Tibial nerve (tissue), 4 donors: ENCODE data around the gene DLGAP1.

ENCODE experiments used
- EP300 ChIP-seq, 2 donors: sonication (generic); formaldehyde crosslinking; IDR thresholded peaks; one replicate each; pipeline ENCODE4 v1.6.1; 2017; ENCODE audit warnings: antibody characterized with exemption in 2 of 2, mild to moderate bottlenecking in 1 of 2
- POLR2A ChIP-seq, 2 donors: fragments of 450-650 bp; IDR thresholded peaks; one replicate each; pipeline ENCODE4 v1.6.1; 2017; ENCODE audit warnings: antibody characterized with exemption in 2 of 2, mild to moderate bottlenecking in 2 of 2, moderate library complexity in 2 of 2
- TF ChIP-seq, protein P1 (sequence below), 5 experiments: fragments of 200-600 bp in 3 of 5; fragments of 450-650 bp in 2 of 5; sonication (generic) in 3 of 5; IDR thresholded peaks; one replicate each; pipeline ENCODE4 v1.5.1; 2016 to 2019; ENCODE audit warnings: antibody characterized with exemption in 5 of 5, mild to moderate bottlenecking in 3 of 5, moderate library complexity in 2 of 5

DNA sequence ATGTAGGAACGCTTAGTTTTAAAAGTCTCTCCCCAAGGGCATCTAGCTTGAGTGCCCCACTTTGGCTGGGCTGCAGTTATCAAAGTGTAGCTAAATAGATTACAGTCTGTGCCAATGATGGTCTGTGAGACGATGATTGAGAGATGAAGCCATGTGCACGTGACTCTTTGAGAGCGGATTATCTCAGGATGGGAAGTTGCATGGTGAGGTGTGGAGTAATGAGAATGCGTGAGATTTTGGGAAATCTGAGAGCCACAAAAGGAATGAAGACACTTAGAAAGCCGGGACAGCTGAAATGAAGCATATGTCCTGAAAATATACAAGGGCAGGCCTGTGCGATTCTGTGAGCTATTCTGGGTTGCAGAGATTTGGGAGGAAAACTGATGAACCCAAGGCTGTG is 635.1 kb downstream of the DLGAP1 start:
- TF ChIP-seq, protein P1, sequence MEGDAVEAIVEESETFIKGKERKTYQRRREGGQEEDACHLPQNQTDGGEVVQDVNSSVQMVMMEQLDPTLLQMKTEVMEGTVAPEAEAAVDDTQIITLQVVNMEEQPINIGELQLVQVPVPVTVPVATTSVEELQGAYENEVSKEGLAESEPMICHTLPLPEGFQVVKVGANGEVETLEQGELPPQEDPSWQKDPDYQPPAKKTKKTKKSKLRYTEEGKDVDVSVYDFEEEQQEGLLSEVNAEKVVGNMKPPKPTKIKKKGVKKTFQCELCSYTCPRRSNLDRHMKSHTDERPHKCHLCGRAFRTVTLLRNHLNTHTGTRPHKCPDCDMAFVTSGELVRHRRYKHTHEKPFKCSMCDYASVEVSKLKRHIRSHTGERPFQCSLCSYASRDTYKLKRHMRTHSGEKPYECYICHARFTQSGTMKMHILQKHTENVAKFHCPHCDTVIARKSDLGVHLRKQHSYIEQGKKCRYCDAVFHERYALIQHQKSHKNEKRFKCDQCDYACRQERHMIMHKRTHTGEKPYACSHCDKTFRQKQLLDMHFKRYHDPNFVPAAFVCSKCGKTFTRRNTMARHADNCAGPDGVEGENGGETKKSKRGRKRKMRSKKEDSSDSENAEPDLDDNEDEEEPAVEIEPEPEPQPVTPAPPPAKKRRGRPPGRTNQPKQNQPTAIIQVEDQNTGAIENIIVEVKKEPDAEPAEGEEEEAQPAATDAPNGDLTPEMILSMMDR (IDR thresholded peaks at IDR 0.05), result no peak
- no peak for TF ChIP-seq EP300 (IDR thresholded peaks at IDR 0.05)
- no peak for TF ChIP-seq POLR2A (IDR thresholded peaks at IDR 0.05)
